Bronchial epithelial cell (primary cell): ENCODE data around the gene PIWIL4. TPM values are rescaled to one million over a fixed set of nuclear protein-coding genes. Genes with fewer than 3 reads are reported as not detected.
A peak's percentile ranks its signal among the peaks of the same experiment; 100 is the strongest.
"Not testable (repeated sequence)": the region's sequence is repeated elsewhere in the genome, so short reads cannot be mapped to it uniquely, and the experiment has no call there.

Experiments used
- DNase-seq: peaks from one replicate; pipeline ENCODE4 v3.0.0-alpha.2; 2010; ENCODE audit warnings: low read depth
- FAIRE-seq: peaks from 2 replicates; lab custom pipeline; 2011; peaks lifted over from hg19 to GRCh38; lab: Jason Lieb, UNC
- H3K27me3 ChIP-seq: 2 replicates; pipeline ENCODE4 v1.5.1; 2011; ENCODE audit warnings: low read length; ENCODE audit not compliant: control insufficient read depth, insufficient read depth
- H3K36me3 ChIP-seq: 2 replicates; pipeline ENCODE4 v1.5.1; 2011; ENCODE audit warnings: low read length; ENCODE audit not compliant: control insufficient read depth, insufficient read depth
- H3K4me3 ChIP-seq: 2 replicates; pipeline ENCODE4 v1.5.1; 2011; ENCODE audit warnings: mild to moderate bottlenecking, low read depth, low read length, control low read depth
- CTCF ChIP-seq: IDR thresholded peaks from 2 replicates; pipeline ENCODE4 v1.5.1; 2011; ENCODE audit warnings: mild to moderate bottlenecking, moderate library complexity, low read length, control low read depth, inconsistent platforms; ENCODE audit not compliant: insufficient read depth, severe bottlenecking
- total RNA-seq: library from RNA; depleted of rRNA; stranded (reverse); fragments of >200 nt; gene quantifications from 2 replicates; pipeline ENCODE4 v1.2.1, GENCODE V29; 2014

PIWIL4 gene
- total RNA-seq, 1 donor from 2014 or later: 0.79 TPM

- Histone ChIP-seq H3K27me3 (no peaks in the 10 kb centered on the region), H3K36me3 (no peaks in the 10 kb centered on the region), H3K4me3 (no peak overlapping the region)
- no peak for DNase-seq
- no peak for TF ChIP-seq CTCF
- FAIRE-seq: no peak
These were observed 16.7 kb upstream of the PIWIL4 start for GRCh38 chr11:94550513-94550912.

GRCh38 chr11:94553938-94554337 lies 13.2 kb upstream of the PIWIL4 start:
- no peaks in the 10 kb centered on the region for H3K27me3 ChIP-seq
- DNase-seq (peak; percentile 73), FAIRE-seq (no peak)
- TF ChIP-seq CTCF: no peak
- no peaks in the 10 kb centered on the region for H3K36me3 ChIP-seq
- no peak overlapping the region for H3K4me3 ChIP-seq

- DNase-seq, FAIRE-seq, H3K36me3 ChIP-seq, H3K4me3 ChIP-seq, H3K27me3 ChIP-seq: not testable (repeated sequence)
These were observed 11.3 kb upstream of the PIWIL4 start for GRCh38 chr11:94555752-94556329.

- Histone ChIP-seq H3K36me3 (no peaks in the 10 kb centered on the region), H3K27me3 (no peaks in the 10 kb centered on the region), H3K4me3 (no peak overlapping the region)
- TF ChIP-seq CTCF: no peak
- FAIRE-seq (no peak), DNase-seq (no peak)
These were observed 9.7 kb upstream of the PIWIL4 start for GRCh38 chr11:94557421-94557820.

GRCh38 chr11:94557992-94558391 lies 9.2 kb upstream of the PIWIL4 start:
- H3K4me3 ChIP-seq: no peak overlapping the region
- H3K27me3 ChIP-seq: no peaks in the 10 kb centered on the region
- no peak for TF ChIP-seq CTCF
- DNase-seq: no peak
- H3K36me3 ChIP-seq: no peaks in the 10 kb centered on the region
- no peak for FAIRE-seq

- no peak for TF ChIP-seq CTCF
- Histone ChIP-seq H3K36me3 (no peaks in the 10 kb centered on the region), H3K27me3 (no peaks in the 10 kb centered on the region), H3K4me3 (no peak overlapping the region)
- FAIRE-seq (no peak), DNase-seq (no peak)
These were observed 8.7 kb upstream of the PIWIL4 start for GRCh38 chr11:94558468-94558867.
